Activated CD8-positive, alpha-beta T cell treated with anti-CD3 and anti-CD28 coated beads for 36 hours (primary cell): ENCODE measurements around the gene SHKBP1. TPM values are rescaled to one million over a fixed set of nuclear protein-coding genes. Genes with fewer than 3 reads are reported as not detected.

Experiments used
- ATAC-seq: fragments of 200-7000 bp; cut with Tn5 transposase; one replicate; pipeline ENCODE4 v1.10.0; 2021; ENCODE audit warnings: mild to moderate bottlenecking, moderate library complexity
- CTCF ChIA-PET: fragments of 350-600 bp; sonication (Branson Sonifier 250); formaldehyde crosslinking; loops from one replicate; lab custom pipeline; 2021; ENCODE audit warnings: antibody characterized with exemption; lab: Charles Lee
- POLR2A ChIA-PET: fragments of 350-600 bp; sonication (Branson Sonifier 250); formaldehyde crosslinking; loops from one replicate; lab custom pipeline; 2021; ENCODE audit warnings: antibody characterized with exemption; lab: Charles Lee
- DNase-seq: peaks from one replicate; pipeline ENCODE4 v3.0.0-alpha.2; 2020
- H3K27ac Mint-ChIP-seq: one replicate; pipeline ENCODE4 v1.8.0; 2021; ENCODE audit warnings: mild to moderate bottlenecking, mixed read lengths
- H3K27me3 Mint-ChIP-seq: one replicate; pipeline ENCODE4 v1.8.0; 2021; ENCODE audit warnings: mixed read lengths
- H3K36me3 Mint-ChIP-seq: one replicate; pipeline ENCODE4 v1.8.0; 2021; ENCODE audit warnings: low read depth, mixed read lengths
- H3K4me1 Mint-ChIP-seq: one replicate; pipeline ENCODE4 v1.8.0; 2021; ENCODE audit warnings: low read depth, mixed read lengths
- H3K4me3 Mint-ChIP-seq: one replicate; pipeline ENCODE4 v1.8.0; 2021; ENCODE audit warnings: mild to moderate bottlenecking, moderate library complexity, mixed read lengths
- H3K9me3 Mint-ChIP-seq: one replicate; pipeline ENCODE4 v1.8.0; 2021; ENCODE audit warnings: mixed read lengths
- intact Hi-C: fragments of 100-400 bp; cut with micrococcal nuclease; formaldehyde crosslinking; loops from one replicate; pipeline ENCODE4 v1.10.0; 2022
- total RNA-seq, 2 experiments: library from RNA; stranded (reverse); gene quantifications; one replicate each; pipeline ENCODE4 v1.2.3, GENCODE V29; 2021
- TF ChIP-seq, protein P1 (sequence below): fragments of 200-600 bp; IDR thresholded peaks from one replicate; pipeline ENCODE4 v1.8.0; 2022; ENCODE audit warnings: antibody characterized with exemption, mild to moderate bottlenecking

The SHKBP1 gene
- total RNA-seq, 2 experiments from 2014 or later: 82.8 to 89.3 TPM

- Mint-ChIP-seq H3K27ac (no peak overlapping the region), H3K27me3 (peaks cover 22% of the 10 kb centered on the region), H3K4me1 (peaks cover 12% of the 10 kb centered on the region), H3K4me3 (no peak overlapping the region), H3K36me3 (no peaks in the 10 kb centered on the region), H3K9me3 (no peaks in the 10 kb centered on the region)
- TF ChIP-seq, protein P1, sequence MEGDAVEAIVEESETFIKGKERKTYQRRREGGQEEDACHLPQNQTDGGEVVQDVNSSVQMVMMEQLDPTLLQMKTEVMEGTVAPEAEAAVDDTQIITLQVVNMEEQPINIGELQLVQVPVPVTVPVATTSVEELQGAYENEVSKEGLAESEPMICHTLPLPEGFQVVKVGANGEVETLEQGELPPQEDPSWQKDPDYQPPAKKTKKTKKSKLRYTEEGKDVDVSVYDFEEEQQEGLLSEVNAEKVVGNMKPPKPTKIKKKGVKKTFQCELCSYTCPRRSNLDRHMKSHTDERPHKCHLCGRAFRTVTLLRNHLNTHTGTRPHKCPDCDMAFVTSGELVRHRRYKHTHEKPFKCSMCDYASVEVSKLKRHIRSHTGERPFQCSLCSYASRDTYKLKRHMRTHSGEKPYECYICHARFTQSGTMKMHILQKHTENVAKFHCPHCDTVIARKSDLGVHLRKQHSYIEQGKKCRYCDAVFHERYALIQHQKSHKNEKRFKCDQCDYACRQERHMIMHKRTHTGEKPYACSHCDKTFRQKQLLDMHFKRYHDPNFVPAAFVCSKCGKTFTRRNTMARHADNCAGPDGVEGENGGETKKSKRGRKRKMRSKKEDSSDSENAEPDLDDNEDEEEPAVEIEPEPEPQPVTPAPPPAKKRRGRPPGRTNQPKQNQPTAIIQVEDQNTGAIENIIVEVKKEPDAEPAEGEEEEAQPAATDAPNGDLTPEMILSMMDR: no peak
- no peak for ATAC-seq
- ChIA-PET CTCF (no interaction called here), POLR2A (no interaction called here)
- intact Hi-C loops: no loop called here
- DNase-seq: peak; percentile 21
Measured at GRCh38 chr19:40530091-40530901, 46.4 kb upstream of the SHKBP1 start.

GRCh38 chr19:40533508-40533907 lies 43.2 kb upstream of the SHKBP1 start:
- no peak overlapping the region for H3K4me3 Mint-ChIP-seq
- TF ChIP-seq, protein P1: no peak
- no peak overlapping the region for H3K27ac Mint-ChIP-seq
- peaks cover 12% of the 10 kb centered on the region for H3K4me1 Mint-ChIP-seq
- intact Hi-C loops: no loop called here
- no peaks in the 10 kb centered on the region for H3K9me3 Mint-ChIP-seq
- no peaks in the 10 kb centered on the region for H3K36me3 Mint-ChIP-seq
- no peak for ATAC-seq
- CTCF ChIA-PET: interaction anchor here (1.6 to 4.3 kb wide), 4 partner anchors 10 to 100 kb away, joined by 8 to 19 read pairs (median 11); no protein-coding TSS in a partner anchor
- POLR2A ChIA-PET: no interaction called here
- H3K27me3 Mint-ChIP-seq: peaks cover 24% of the 10 kb centered on the region
- DNase-seq: no peak

- no peaks in the 10 kb centered on the region for H3K9me3 Mint-ChIP-seq
- H3K4me3 Mint-ChIP-seq: no peak overlapping the region
- POLR2A ChIA-PET: no interaction called here
- H3K36me3 Mint-ChIP-seq: no peaks in the 10 kb centered on the region
- ATAC-seq (no peak), DNase-seq (no peak)
- CTCF ChIA-PET: interaction anchor here (3.1 to 4.3 kb wide), 2 partner anchors 13 to 100 kb away, joined by 13 to 19 read pairs; no protein-coding TSS in a partner anchor
- intact Hi-C loops: no loop called here
- H3K4me1 Mint-ChIP-seq: peaks cover 12% of the 10 kb centered on the region
- H3K27ac Mint-ChIP-seq: no peak overlapping the region
- peaks cover 24% of the 10 kb centered on the region for H3K27me3 Mint-ChIP-seq
- TF ChIP-seq, protein P1: no peak
Measured at GRCh38 chr19:40534148-40534547, 42.5 kb upstream of the SHKBP1 start.

DNA sequence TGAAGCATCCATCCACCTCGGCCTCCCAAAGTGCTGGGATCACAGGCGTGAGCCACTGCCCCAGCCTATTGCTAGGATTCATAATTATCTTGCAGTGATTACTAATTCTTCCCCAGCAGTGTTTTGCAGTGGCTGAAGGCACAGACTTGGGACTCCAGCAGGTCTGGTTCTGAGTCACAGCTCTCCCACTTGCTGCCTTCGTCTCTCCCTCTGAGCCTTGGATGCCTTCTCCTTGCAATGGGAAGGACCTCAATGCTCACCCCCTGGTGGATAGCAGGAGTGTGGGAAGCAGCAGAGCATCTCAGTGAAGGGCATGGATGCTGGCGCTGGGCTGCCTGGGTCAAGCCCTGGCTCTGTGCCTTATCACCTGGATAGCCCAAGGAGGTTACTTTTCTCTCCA lies 37.6 kb upstream of the SHKBP1 start:
- DNase-seq: no peak
- no peak for ATAC-seq
- H3K9me3 Mint-ChIP-seq: no peaks in the 10 kb centered on the region
- H3K27ac Mint-ChIP-seq: no peak overlapping the region
- H3K4me3 Mint-ChIP-seq: no peak overlapping the region
- POLR2A ChIA-PET: no interaction called here
- CTCF ChIA-PET: interaction anchor here (1.2 to 2.1 kb wide), 2 partner anchors 10 to 74 kb away, joined by 4 to 7 read pairs; no protein-coding TSS in a partner anchor
- intact Hi-C loops: no loop called here
- TF ChIP-seq, protein P1: no peak
- no peaks in the 10 kb centered on the region for H3K36me3 Mint-ChIP-seq
- peaks cover 4% of the 10 kb centered on the region for H3K27me3 Mint-ChIP-seq
- H3K4me1 Mint-ChIP-seq: no peaks in the 10 kb centered on the region
